ENCODE measurements around the gene NDUFAF4. TPM values are rescaled to one million over a fixed set of nuclear protein-coding genes. Genes with fewer than 3 reads are reported as not detected.

NDUFAF4 gene
- total RNA-seq, 1 donor from 2014 or later, result 38.6 TPM

GRCh38 chr6:96943555-96944215 is 46.0 kb upstream of the NDUFAF4 start:
- Histone ChIP-seq H3K36me3 (ENCODE audit: insufficient read depth, low read length) (no peaks in the 10 kb centered on the region), H3K9me3 (ENCODE audit: insufficient read depth, low read depth, low read length) (no peaks in the 10 kb centered on the region), H3K4me3 (ENCODE audit: insufficient read depth, low read depth, low read length) (no peak overlapping the region), H3K79me2 (ENCODE audit: insufficient read depth, low read length) (no peaks in the 10 kb centered on the region), H3K4me1 (ENCODE audit: insufficient read depth, low read length) (peaks cover 11% of the 10 kb centered on the region), H3K27ac (ENCODE audit: low read depth, low read length) (no peak overlapping the region), H3K9ac (ENCODE audit: low read length) (no peak overlapping the region), H3K27me3 (ENCODE audit: insufficient read depth, low read length) (no peaks in the 10 kb centered on the region), H3K4me2 (ENCODE audit: low read length) (no peak overlapping the region), H4K20me1 (ENCODE audit: insufficient read depth, low read length) (no peaks in the 10 kb centered on the region), H2AFZ (ENCODE audit: low read depth, low read length) (no peak overlapping the region)
- peaks cover 13% of the 10 kb centered on the region for H3K4me1 Mint-ChIP-seq (ENCODE audit: low read depth, unreplicated experiment)
- TF ChIP-seq EZH2 (IDR thresholded peaks at IDR 0.05; ENCODE audit: insufficient read depth, low read length), result no peak
- no peak for TF ChIP-seq CTCF (IDR thresholded peaks at IDR 0.05; ENCODE audit: insufficient read depth, low read depth, low read length)
- no peak for FAIRE-seq
- peaks cover 4% of the 10 kb centered on the region for H3K27me3 Mint-ChIP-seq (ENCODE audit: low read depth, unreplicated experiment)
- no peaks in the 10 kb centered on the region for H3K9me3 Mint-ChIP-seq (ENCODE audit: unreplicated experiment)
- DNase-seq (ENCODE audit: low read depth), result no peak
- no peaks in the 10 kb centered on the region for H3K36me3 Mint-ChIP-seq (ENCODE audit: low read depth, unreplicated experiment)
- no peak overlapping the region for H3K27ac Mint-ChIP-seq (ENCODE audit: unreplicated experiment)
- H3K4me3 Mint-ChIP-seq (ENCODE audit: unreplicated experiment), result no peak overlapping the region

GRCh38 chr6:96942676-96943075 is 45.0 kb upstream of the NDUFAF4 start:
- Histone ChIP-seq H3K36me3 (ENCODE audit: insufficient read depth, low read length) (no peaks in the 10 kb centered on the region), H3K27me3 (ENCODE audit: insufficient read depth, low read length) (no peaks in the 10 kb centered on the region), H3K4me2 (ENCODE audit: low read length) (no peak overlapping the region), H3K27ac (ENCODE audit: low read depth, low read length) (no peak overlapping the region), H3K9me3 (ENCODE audit: insufficient read depth, low read depth, low read length) (no peaks in the 10 kb centered on the region), H2AFZ (ENCODE audit: low read depth, low read length) (no peak overlapping the region), H3K79me2 (ENCODE audit: insufficient read depth, low read length) (no peaks in the 10 kb centered on the region), H3K4me3 (ENCODE audit: insufficient read depth, low read depth, low read length) (no peak overlapping the region), H3K9ac (ENCODE audit: low read length) (no peak overlapping the region), H4K20me1 (ENCODE audit: insufficient read depth, low read length) (no peaks in the 10 kb centered on the region), H3K4me1 (ENCODE audit: insufficient read depth, low read length) (peaks cover 18% of the 10 kb centered on the region)
- TF ChIP-seq EZH2 (IDR thresholded peaks at IDR 0.05; ENCODE audit: insufficient read depth, low read length), result no peak
- H3K27me3 Mint-ChIP-seq (ENCODE audit: low read depth, unreplicated experiment), result peaks cover 4% of the 10 kb centered on the region
- H3K4me1 Mint-ChIP-seq (ENCODE audit: low read depth, unreplicated experiment), result peaks cover 13% of the 10 kb centered on the region
- FAIRE-seq, result no peak
- H3K36me3 Mint-ChIP-seq (ENCODE audit: low read depth, unreplicated experiment), result no peaks in the 10 kb centered on the region
- H3K27ac Mint-ChIP-seq (ENCODE audit: unreplicated experiment), result no peak overlapping the region
- DNase-seq (ENCODE audit: low read depth), result no peak
- H3K9me3 Mint-ChIP-seq (ENCODE audit: unreplicated experiment), result no peaks in the 10 kb centered on the region
- H3K4me3 Mint-ChIP-seq (ENCODE audit: unreplicated experiment), result no peak overlapping the region

GRCh38 chr6:96940322-96940721 is 42.6 kb upstream of the NDUFAF4 start:
- Histone ChIP-seq H2AFZ (ENCODE audit: low read depth, low read length) (no peak overlapping the region), H3K27ac (ENCODE audit: low read depth, low read length) (no peak overlapping the region), H3K9ac (ENCODE audit: low read length) (no peak overlapping the region), H4K20me1 (ENCODE audit: insufficient read depth, low read length) (no peaks in the 10 kb centered on the region), H3K4me1 (ENCODE audit: insufficient read depth, low read length) (peaks cover 18% of the 10 kb centered on the region), H3K4me2 (ENCODE audit: low read length) (no peak overlapping the region), H3K36me3 (ENCODE audit: insufficient read depth, low read length) (no peaks in the 10 kb centered on the region), H3K4me3 (ENCODE audit: insufficient read depth, low read depth, low read length) (no peak overlapping the region), H3K9me3 (ENCODE audit: insufficient read depth, low read depth, low read length) (no peaks in the 10 kb centered on the region), H3K79me2 (ENCODE audit: insufficient read depth, low read length) (no peaks in the 10 kb centered on the region), H3K27me3 (ENCODE audit: insufficient read depth, low read length) (no peaks in the 10 kb centered on the region)
- peaks cover 4% of the 10 kb centered on the region for H3K27me3 Mint-ChIP-seq (ENCODE audit: low read depth, unreplicated experiment)
- FAIRE-seq, result no peak
- H3K4me3 Mint-ChIP-seq (ENCODE audit: unreplicated experiment), result no peak overlapping the region
- DNase-seq (ENCODE audit: low read depth), result peak; percentile 27
- no peaks in the 10 kb centered on the region for H3K9me3 Mint-ChIP-seq (ENCODE audit: unreplicated experiment)
- TF ChIP-seq CTCF (IDR thresholded peaks at IDR 0.05; ENCODE audit: insufficient read depth, low read depth, low read length) (no peak), EZH2 (IDR thresholded peaks at IDR 0.05; ENCODE audit: insufficient read depth, low read length) (no peak)
- H3K27ac Mint-ChIP-seq (ENCODE audit: unreplicated experiment), result no peak overlapping the region
- H3K4me1 Mint-ChIP-seq (ENCODE audit: low read depth, unreplicated experiment), result peaks cover 13% of the 10 kb centered on the region
- no peaks in the 10 kb centered on the region for H3K36me3 Mint-ChIP-seq (ENCODE audit: low read depth, unreplicated experiment)
